Spleen (tissue), 7 donors: ENCODE results near the gene ZFYVE28.

Experiments
- CTCF ChIP-seq, 11 experiments: fragments of 200-600 bp in 7 of 11; fragments of 450-650 bp in 4 of 11; sonication (generic) in 4 of 11; IDR thresholded peaks in 8 of 11; conservative IDR thresholded peaks in 3 of 11; 1 replicate in 7 of 11; 2 replicates in 4 of 11; pipeline versions ENCODE4 v1.4.0 to v1.8.0; 2016 to 2021; ENCODE audit warnings: antibody characterized with exemption in 11 of 11, inconsistent platforms in 4 of 11, mild to moderate bottlenecking in 1 of 11
- POLR2A ChIP-seq, 3 donors: fragments of 450-650 bp; IDR thresholded peaks; one replicate each; pipeline ENCODE4 v1.5.1; 2017; ENCODE audit warnings: antibody characterized with exemption in 3 of 3, mild to moderate bottlenecking in 1 of 3
- POLR2AphosphoS5 ChIP-seq, 3 donors: sonication (generic); formaldehyde crosslinking; IDR thresholded peaks; one replicate each; pipeline ENCODE4 v1.5.1; 2017; ENCODE audit warnings: antibody characterized with exemption in 3 of 3
- donor health status: DM: no; HTN: no; CAD: no; lungs with moderate emphysema.
- donor health status: DM: no; HTN: no; CAD: no.
- donor health status: DM: no; HTN: no; CAD: no.

- TF ChIP-seq CTCF (IDR thresholded peaks at IDR 0.05 in 8 of 11, conservative IDR thresholded peaks at IDR 0.05 in 3 of 11) (no peak), POLR2A (IDR thresholded peaks at IDR 0.05) (no peak), POLR2AphosphoS5 (IDR thresholded peaks at IDR 0.05) (no peak)
These were observed 177.4 kb downstream of the ZFYVE28 start for GRCh38 chr4:2241003-2241402.
